ENCODE measurements around the gene CELA2A.
A peak's percentile ranks its signal among the peaks of the same experiment; 100 is the strongest.

CELA2A gene

DNA sequence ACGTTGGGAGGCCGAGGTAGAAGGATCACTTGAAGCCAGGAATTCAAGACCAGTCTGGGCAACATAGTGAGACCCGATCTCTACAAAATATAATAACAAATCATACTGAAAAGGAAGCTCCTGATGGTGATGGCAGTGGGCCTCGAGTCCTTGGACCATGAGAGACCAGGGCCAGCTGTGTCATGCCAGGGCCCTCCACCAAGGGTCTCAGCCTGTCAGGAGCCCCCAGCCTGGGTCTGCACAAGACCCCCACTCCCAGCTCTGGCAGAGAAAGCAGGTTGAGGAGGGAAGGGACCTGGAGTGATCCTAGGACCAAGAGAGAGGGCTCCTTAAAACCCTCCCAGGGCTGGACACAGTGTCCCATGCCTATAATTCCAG, 25.0 kb upstream of the CELA2A start:
- TF ChIP-seq, protein P1, sequence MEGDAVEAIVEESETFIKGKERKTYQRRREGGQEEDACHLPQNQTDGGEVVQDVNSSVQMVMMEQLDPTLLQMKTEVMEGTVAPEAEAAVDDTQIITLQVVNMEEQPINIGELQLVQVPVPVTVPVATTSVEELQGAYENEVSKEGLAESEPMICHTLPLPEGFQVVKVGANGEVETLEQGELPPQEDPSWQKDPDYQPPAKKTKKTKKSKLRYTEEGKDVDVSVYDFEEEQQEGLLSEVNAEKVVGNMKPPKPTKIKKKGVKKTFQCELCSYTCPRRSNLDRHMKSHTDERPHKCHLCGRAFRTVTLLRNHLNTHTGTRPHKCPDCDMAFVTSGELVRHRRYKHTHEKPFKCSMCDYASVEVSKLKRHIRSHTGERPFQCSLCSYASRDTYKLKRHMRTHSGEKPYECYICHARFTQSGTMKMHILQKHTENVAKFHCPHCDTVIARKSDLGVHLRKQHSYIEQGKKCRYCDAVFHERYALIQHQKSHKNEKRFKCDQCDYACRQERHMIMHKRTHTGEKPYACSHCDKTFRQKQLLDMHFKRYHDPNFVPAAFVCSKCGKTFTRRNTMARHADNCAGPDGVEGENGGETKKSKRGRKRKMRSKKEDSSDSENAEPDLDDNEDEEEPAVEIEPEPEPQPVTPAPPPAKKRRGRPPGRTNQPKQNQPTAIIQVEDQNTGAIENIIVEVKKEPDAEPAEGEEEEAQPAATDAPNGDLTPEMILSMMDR (IDR thresholded peaks at IDR 0.05; ENCODE audit: extremely low read depth, missing control alignments), result no peak
- DNase-seq (ENCODE audit: low spot score), result no peak

DNA sequence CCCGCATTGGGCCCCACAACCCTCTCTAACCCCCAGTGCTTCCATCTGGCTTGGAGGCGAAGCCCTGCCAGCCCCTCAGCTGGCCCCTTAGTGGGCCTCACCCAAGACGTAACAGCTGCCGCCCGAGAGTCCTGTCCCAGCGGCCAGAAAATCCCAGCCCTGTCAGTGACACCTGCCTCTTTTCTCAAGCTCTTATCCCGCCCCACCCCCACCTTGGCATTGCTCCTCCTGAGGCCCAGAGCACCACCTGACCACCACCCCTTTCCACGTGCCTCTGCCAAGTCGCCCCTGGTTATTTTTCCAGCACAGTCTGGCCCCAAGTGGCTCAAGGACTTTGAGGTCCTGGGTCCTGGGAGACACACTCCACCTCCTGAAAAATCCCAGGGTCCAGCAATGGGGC, 24.2 kb upstream of the CELA2A start:
- TF ChIP-seq, protein P1 (IDR thresholded peaks at IDR 0.05; ENCODE audit: extremely low read depth, missing control alignments), result no peak
- DNase-seq (ENCODE audit: low spot score), result no peak

DNA sequence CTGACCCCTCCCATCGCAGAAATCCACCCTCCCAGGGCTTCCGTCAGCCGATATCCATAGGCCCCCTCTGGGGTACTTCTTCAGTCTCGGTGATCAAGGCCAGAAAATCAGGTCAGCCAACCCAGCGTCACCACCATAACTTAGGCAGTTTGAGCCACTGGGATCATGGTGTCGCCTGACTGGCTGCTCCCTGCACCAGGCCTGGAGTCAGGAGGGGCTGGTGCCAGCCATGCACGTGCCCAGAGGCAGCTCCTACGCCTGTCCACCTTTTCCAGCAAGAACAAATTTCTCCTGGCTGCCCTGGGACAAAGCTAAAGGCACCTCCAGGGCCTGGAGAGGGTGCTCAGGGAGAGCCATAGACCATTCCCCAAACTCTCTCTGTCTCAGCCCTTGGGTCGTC, 23.1 kb upstream of the CELA2A start:
- peak; percentile 7 for DNase-seq (ENCODE audit: low spot score)
- TF ChIP-seq, protein P1 (IDR thresholded peaks at IDR 0.05; ENCODE audit: extremely low read depth, missing control alignments), result no peak

DNA sequence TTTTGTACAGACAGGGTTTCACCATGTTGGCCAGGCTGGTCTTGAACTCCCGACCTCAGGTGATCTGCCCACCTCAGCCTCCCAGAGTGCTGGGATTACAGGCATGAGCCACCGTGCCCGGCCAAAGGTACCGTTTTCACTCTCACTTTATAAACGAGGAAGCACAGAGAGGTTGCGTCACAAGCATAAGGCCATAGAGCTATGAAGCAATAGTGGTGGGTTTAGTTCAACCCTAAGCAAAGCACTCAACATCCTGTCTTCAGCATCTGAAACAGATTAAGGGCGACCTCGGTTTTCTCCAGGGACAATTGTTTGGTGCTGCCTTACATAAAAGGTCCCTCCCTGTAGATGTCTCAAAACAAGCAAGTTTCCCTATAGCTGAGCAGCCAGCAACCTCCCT, 21.8 kb upstream of the CELA2A start:
- peak; percentile 3 for DNase-seq (ENCODE audit: low spot score)

DNA sequence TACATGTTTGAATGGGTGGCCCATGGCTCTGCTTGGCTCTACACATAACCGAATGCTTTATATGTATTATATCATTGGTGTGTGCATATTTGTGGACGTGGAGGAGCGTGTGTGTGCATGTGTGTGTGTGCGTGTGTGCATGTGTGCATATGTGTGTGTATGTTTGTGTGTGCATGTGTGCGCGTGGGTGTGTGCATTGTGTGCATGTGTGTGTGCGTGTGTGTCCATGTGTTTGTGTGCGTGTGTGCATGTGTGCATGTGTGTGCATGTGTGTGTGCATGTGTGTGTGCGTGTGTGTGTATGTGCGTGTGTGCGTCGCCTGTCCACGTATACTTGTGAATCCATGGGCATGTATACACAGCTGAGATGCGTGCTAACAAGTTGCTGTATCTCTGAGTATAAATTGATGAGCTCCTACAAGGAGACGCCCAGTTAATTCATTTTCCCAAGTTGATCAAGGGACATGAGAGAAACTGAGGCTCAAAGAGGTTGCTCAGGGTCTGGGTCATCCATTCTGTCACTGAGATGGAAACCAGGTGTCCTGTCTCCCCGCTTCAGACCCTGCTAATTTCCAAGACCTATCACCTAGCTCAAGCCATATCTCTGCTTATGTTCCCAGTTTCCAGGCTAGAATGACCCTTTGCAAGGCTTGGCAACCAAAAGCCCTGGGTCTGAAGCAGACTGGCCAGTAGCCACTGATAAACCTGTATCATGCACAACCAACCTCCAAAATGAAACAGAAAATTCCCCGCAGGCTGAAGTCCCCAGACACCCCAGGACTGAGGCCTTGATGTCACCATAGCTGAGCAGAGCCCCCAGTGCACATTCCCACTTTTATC, 21.1 kb upstream of the CELA2A start:
- no peak for DNase-seq (ENCODE audit: low spot score)
- TF ChIP-seq, protein P1 (IDR thresholded peaks at IDR 0.05; ENCODE audit: extremely low read depth, missing control alignments), result no peak

DNA sequence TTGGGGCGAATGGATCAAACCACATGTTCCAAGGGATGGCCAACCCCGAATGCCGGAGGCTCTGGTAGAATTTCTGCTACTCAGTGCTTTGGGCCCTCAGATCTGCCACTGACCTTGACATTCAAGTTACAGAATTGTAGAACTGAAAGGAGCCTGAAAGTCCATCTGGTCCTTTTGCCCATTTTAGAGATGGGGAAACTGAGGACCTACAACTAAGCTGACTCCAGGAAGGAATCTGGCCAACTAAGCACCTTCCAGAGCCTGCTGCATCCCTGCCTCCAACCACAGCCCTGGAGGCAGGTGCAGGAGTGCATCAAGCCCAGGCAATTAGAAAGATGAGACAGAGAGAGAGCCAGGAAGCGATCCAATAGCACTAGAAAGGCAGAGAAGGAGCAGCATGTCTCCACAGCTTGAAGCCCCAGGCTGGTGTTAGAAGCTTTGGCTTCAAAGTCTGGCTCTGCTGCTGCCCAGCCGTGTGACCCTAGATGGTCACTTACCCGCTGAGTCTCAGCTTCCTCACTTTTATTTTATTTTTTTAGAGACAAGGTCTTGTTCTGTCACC, 19.6 kb upstream of the CELA2A start:
- no peak for DNase-seq (ENCODE audit: low spot score)
- TF ChIP-seq, protein P1 (IDR thresholded peaks at IDR 0.05; ENCODE audit: extremely low read depth, missing control alignments), result no peak

DNA sequence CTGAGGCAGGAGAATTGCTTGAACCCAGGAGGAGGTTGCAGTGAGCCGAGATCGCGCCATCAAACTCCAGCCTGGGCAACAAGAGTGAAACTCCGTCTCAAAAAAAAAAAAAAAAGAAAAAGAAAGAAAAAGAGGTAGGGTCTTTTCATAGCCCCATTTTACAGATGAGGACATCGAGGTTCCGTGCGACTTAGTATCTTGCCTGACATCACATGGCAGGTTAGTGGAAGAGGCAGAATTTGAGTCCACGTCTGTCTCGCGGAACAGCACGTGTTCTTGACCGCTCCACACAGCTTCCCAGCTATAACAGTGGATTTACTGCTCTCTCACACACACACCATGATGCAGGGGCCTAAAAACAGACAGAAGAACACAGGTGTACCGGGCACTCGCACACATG, 17.2 kb upstream of the CELA2A start:
- TF ChIP-seq, protein P1 (IDR thresholded peaks at IDR 0.05; ENCODE audit: extremely low read depth, missing control alignments), result no peak
- DNase-seq (ENCODE audit: low spot score), result no peak

DNA sequence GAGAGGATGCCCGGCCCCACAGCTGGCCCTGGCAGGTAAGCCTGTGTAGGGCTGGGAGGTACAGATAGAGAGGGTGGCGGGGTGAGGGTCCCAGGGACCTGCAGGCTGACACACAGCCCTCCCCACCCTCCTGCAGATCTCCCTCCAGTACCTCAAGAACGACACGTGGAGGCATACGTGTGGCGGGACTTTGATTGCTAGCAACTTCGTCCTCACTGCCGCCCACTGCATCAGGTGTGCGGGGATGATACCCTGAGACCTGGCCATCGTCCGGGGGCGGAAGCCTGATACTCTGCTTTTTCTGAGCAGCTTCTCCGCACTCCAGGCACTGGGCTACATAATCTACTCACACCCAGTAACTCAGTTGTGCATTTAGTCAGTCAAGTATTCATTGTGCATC, 16.2 kb upstream of the CELA2A start:
- DNase-seq (ENCODE audit: low spot score), result no peak
- TF ChIP-seq, protein P1 (IDR thresholded peaks at IDR 0.05; ENCODE audit: extremely low read depth, missing control alignments), result no peak

Measured in GM20000 (cell line).